SK-N-SH (cell line): ENCODE measurements around the gene PTPRK. TPM values are rescaled to one million over a fixed set of nuclear protein-coding genes. Genes with fewer than 3 reads are reported as not detected.

Experiments
- CTCF ChIA-PET: fragments of 300-600, 350-600 bp; formaldehyde crosslinking; extraction: SDS; loops from one replicate; lab custom pipeline; 2021; lab: Yijun Ruan, JAX
- POLR2A ChIA-PET: fragments of 350-600 bp; sonication (Branson Sonifier 250); formaldehyde crosslinking; extraction: SDS; loops from one replicate; lab custom pipeline; 2020; ENCODE audit warnings: antibody characterized with exemption, inconsistent platforms; lab: Yijun Ruan, JAX
- DNase-seq: peaks from one replicate; pipeline ENCODE4 v3.0.0; 2012
- H2AFZ ChIP-seq: fragments of 200-600 bp; sonication (generic); 2 replicates; pipeline ENCODE4 v1.8.1; 2016; ENCODE audit warnings: antibody characterized with exemption, mild to moderate bottlenecking, low read depth
- H3F3A ChIP-seq: fragments of 200-600 bp; sonication (generic); replicated peaks from 2 replicates; pipeline ENCODE3; 2016; ENCODE audit warnings: antibody characterized with exemption, mild to moderate bottlenecking; ENCODE audit not compliant: insufficient read depth
- H3K27ac ChIP-seq, 2 experiments: fragments of 200-500 bp in 1 of 2; fragments of 200-600 bp in 1 of 2; sonication (Bioruptor generic) in 1 of 2; sonication (generic), shearing (Covaris generic) in 1 of 2; 2 replicates each; pipeline versions ENCODE4 v1.5.1 to v1.6.1; 2014 to 2016; ENCODE audit warnings: low read depth in 2 of 2, inconsistent platforms in 1 of 2, low read length in 1 of 2, mild to moderate bottlenecking in 1 of 2, mixed read lengths in 1 of 2
- H3K27me3 ChIP-seq: fragments of 200-600 bp; sonication (generic), shearing (Covaris generic); 2 replicates; pipeline ENCODE4 v1.6.1; 2016; ENCODE audit warnings: mixed run types; ENCODE audit not compliant: insufficient read depth
- H3K36me3 ChIP-seq, 2 experiments: fragments of 200-500 bp in 1 of 2; fragments of 200-600 bp in 1 of 2; sonication (Bioruptor generic) in 1 of 2; sonication (generic) in 1 of 2; replicated peaks in 1 of 2; 2 replicates each; pipeline versions ENCODE3 to v1.5.1; 2014 to 2016; ENCODE audit warnings: low read length in 1 of 2, mild to moderate bottlenecking in 1 of 2; ENCODE audit not compliant: insufficient read depth in 2 of 2, control insufficient read depth in 1 of 2
- H3K4me1 ChIP-seq, 2 experiments: fragments of 200-500 bp in 1 of 2; fragments of 200-600 bp in 1 of 2; sonication (Bioruptor generic) in 1 of 2; sonication (generic), shearing (Covaris generic) in 1 of 2; 2 replicates each; pipeline versions ENCODE4 v1.5.1 to v1.6.1; 2014 to 2016; ENCODE audit warnings: low read depth in 1 of 2, low read length in 1 of 2, mixed run types in 1 of 2; ENCODE audit not compliant: insufficient read depth in 2 of 2, control insufficient read depth in 1 of 2
- H3K4me2 ChIP-seq: fragments of 200-600 bp; sonication (generic), shearing (Covaris generic); 2 replicates; pipeline ENCODE4 v1.6.1; 2017; ENCODE audit warnings: mixed run types
- H3K4me3 ChIP-seq, 2 experiments: fragments of 200-500 bp in 1 of 2; fragments of 200-600 bp in 1 of 2; sonication (Bioruptor generic) in 1 of 2; sonication (generic), shearing (Covaris generic) in 1 of 2; 2 replicates each; pipeline versions ENCODE4 v1.5.1 to v1.8.1; 2014 to 2016; ENCODE audit warnings: low read depth in 2 of 2, inconsistent platforms in 1 of 2, low read length in 1 of 2, mild to moderate bottlenecking in 1 of 2, mixed read lengths in 1 of 2, moderate library complexity in 1 of 2
- H3K79me2 ChIP-seq: fragments of 200-600 bp; sonication (generic); 2 replicates; pipeline ENCODE4 v1.8.1; 2017; ENCODE audit warnings: mild to moderate bottlenecking; ENCODE audit not compliant: insufficient read depth
- H3K9ac ChIP-seq: fragments of 200-600 bp; sonication (generic); 2 replicates; pipeline ENCODE4 v1.6.1; 2017; ENCODE audit warnings: mixed run types
- H3K9me2 ChIP-seq: fragments of 200-600 bp; sonication (generic); 2 replicates; pipeline ENCODE4 v1.6.1; 2017; ENCODE audit warnings: mixed run types
- H3K9me3 ChIP-seq: fragments of 200-600 bp; sonication (generic); 2 replicates; pipeline ENCODE4 v1.6.1; 2017; ENCODE audit warnings: mixed run types, mild to moderate bottlenecking, moderate library complexity
- H4K20me1 ChIP-seq: fragments of 200-600 bp; sonication (generic); 2 replicates; pipeline ENCODE4 v1.6.1; 2017; ENCODE audit warnings: mild to moderate bottlenecking, mixed run types; ENCODE audit not compliant: insufficient read depth
- CTCF ChIP-seq: fragments of 200-600 bp; sonication (generic); IDR thresholded peaks from 2 replicates; pipeline ENCODE4 v1.6.1; 2017; ENCODE audit warnings: antibody characterized with exemption, mild to moderate bottlenecking, moderate library complexity
- ELF1 ChIP-seq: IDR thresholded peaks from 2 replicates; pipeline ENCODE4 v1.4.0; 2012
- EP300 ChIP-seq, 2 experiments: IDR thresholded peaks; 2 replicates each; pipeline versions ENCODE4 v1.4.0 to v1.6.1; 2012; ENCODE audit warnings: borderline replicate concordance in 1 of 2, low read depth in 1 of 2, low read length in 1 of 2
- EZH2phosphoT487 ChIP-seq: fragments of 200-600 bp; sonication (generic); IDR thresholded peaks from 2 replicates; pipeline ENCODE4 v1.6.1; 2017; ENCODE audit warnings: low read depth, mixed run types, mild to moderate bottlenecking, antibody characterized with exemption, moderate library complexity, borderline replicate concordance
- FOSL2 ChIP-seq: IDR thresholded peaks from 2 replicates; pipeline ENCODE4 v1.4.0; 2012; ENCODE audit warnings: low read depth, mild to moderate bottlenecking, moderate library complexity, borderline replicate concordance
- FOXJ3 ChIP-seq: sonication (generic); formaldehyde crosslinking; IDR thresholded peaks from 2 replicates; pipeline ENCODE4 v1.5.1; 2020; ENCODE audit warnings: mild to moderate bottlenecking, missing genetic modification reagents
- GABPA ChIP-seq: IDR thresholded peaks from 2 replicates; pipeline ENCODE4 v1.4.0; 2012; ENCODE audit warnings: low read depth, mild to moderate bottlenecking
- GATA2 ChIP-seq: sonication (generic); formaldehyde crosslinking; IDR thresholded peaks from 2 replicates; pipeline ENCODE4 v1.5.0; 2020; ENCODE audit warnings: mild to moderate bottlenecking, missing genetic modification reagents
- IRF3 ChIP-seq: fragments of 150-350 bp; IDR thresholded peaks from 2 replicates; pipeline ENCODE4 v1.6.1; 2016; ENCODE audit warnings: mild to moderate bottlenecking, low read depth, low read length
- JUND ChIP-seq: IDR thresholded peaks from 2 replicates; pipeline ENCODE4 v1.4.0; 2012
- MAX ChIP-seq: IDR thresholded peaks from 2 replicates; pipeline ENCODE4 v1.4.0; 2012; ENCODE audit warnings: low read depth
- MEF2A ChIP-seq: IDR thresholded peaks from 2 replicates; pipeline ENCODE4 v1.4.0; 2012; ENCODE audit warnings: low read depth, borderline replicate concordance
- NFIC ChIP-seq: IDR thresholded peaks from 2 replicates; pipeline ENCODE4 v1.4.0; 2012; ENCODE audit warnings: borderline replicate concordance
- NRF1 ChIP-seq: IDR thresholded peaks from 2 replicates; pipeline ENCODE4 v1.6.1; 2012; ENCODE audit warnings: low read depth, mild to moderate bottlenecking, low read length
- PBX3 ChIP-seq: IDR thresholded peaks from 2 replicates; pipeline ENCODE4; 2012
- SMC3 ChIP-seq: IDR thresholded peaks from 2 replicates; pipeline ENCODE4 v1.6.1; 2012; ENCODE audit warnings: low read depth, low read length, improper control_type of control experiment
- TCF12 ChIP-seq: IDR thresholded peaks from 2 replicates; pipeline ENCODE4 v1.4.0; 2012
- YY1 ChIP-seq: IDR thresholded peaks from 2 replicates; pipeline ENCODE4 v1.4.0; 2012; ENCODE audit warnings: low read depth, mild to moderate bottlenecking
- WGBS: methylation state at CpG from one replicate; pipeline ENCODE4 v1.1.6; 2017; ENCODE audit warnings: low lambda C conversion rate; 5-methylcytosine and 5-hydroxymethylcytosine counted together
- polyA plus RNA-seq, 3 experiments: library from polyadenylated mRNA; depleted of rRNA; stranded (reverse); fragments of >200 nt; gene quantifications; 2 replicates each; pipeline ENCODE4 v1.2.3, GENCODE V29; 2012

PTPRK gene
- polyA plus RNA-seq, 1 of the 3 experiments (the other 2 are of a cell fraction) = 9.5 TPM

- TF ChIP-seq MAX (no peak), SMC3 (no peak), GATA2 (no peak), FOSL2 (no peak), NRF1 (no peak), JUND (no peak)
These were observed 45.9 kb downstream of the PTPRK start (continued) for GRCh38 chr6:128474481-128474880.

- Histone ChIP-seq H3K9ac (no peak overlapping the region), H2AFZ (no peak overlapping the region), H3K27ac (no peak overlapping the region), H3K36me3 (no peaks in the 10 kb centered on the region), H3F3A (peaks cover 5% of the 10 kb centered on the region), H3K4me2 (no peak overlapping the region), H4K20me1 (no peaks in the 10 kb centered on the region; the same call in 1 of the 2 replicates), H3K9me2 (no peaks in the 10 kb centered on the region), H3K9me3 (no peaks in the 10 kb centered on the region), H3K27me3 (no peaks in the 10 kb centered on the region), H3K79me2 (peaks cover 46% of the 10 kb centered on the region), H3K4me3 (no peak overlapping the region), H3K4me1 (peaks cover 0 to 21% of the 10 kb centered on the region in 2 experiments; a peak in 3 of 4 replicates)
- 87% methylated on average over 4 of the region's 4 CpGs for WGBS
- DNase-seq = no peak
- TF ChIP-seq GABPA (no peak), MEF2A (no peak)
- ChIA-PET CTCF (no interaction called here), POLR2A (no interaction called here)
These were observed 48.5 kb downstream of the PTPRK start for GRCh38 chr6:128471907-128472306.

GRCh38 chr6:128465368-128466343, 54.7 kb downstream of the PTPRK start:
- ChIA-PET POLR2A (no interaction called here), CTCF (no interaction called here)
- H3K4me3 ChIP-seq = no peak overlapping the region
- no peak overlapping the region for H3K9ac ChIP-seq
- no peaks in the 10 kb centered on the region; the same call in 1 of the 2 replicates for H4K20me1 ChIP-seq
- H3K4me2 ChIP-seq = no peak overlapping the region
- no peaks in the 10 kb centered on the region for H3K9me2 ChIP-seq
- DNase-seq = no peak
- H3K36me3 ChIP-seq = no peaks in the 10 kb centered on the region
- no peak overlapping the region for H2AFZ ChIP-seq
- H3K27ac ChIP-seq = no peak overlapping the region
- 86% methylated on average over 2 of the region's 2 CpGs for WGBS
- H3K79me2 ChIP-seq = peaks cover 38% of the 10 kb centered on the region
- H3K27me3 ChIP-seq = no peaks in the 10 kb centered on the region
- H3F3A ChIP-seq = peaks cover 3% of the 10 kb centered on the region
- H3K9me3 ChIP-seq = no peaks in the 10 kb centered on the region
- H3K4me1 ChIP-seq = peaks cover 0 to 7% of the 10 kb centered on the region in 2 experiments; a peak in 2 of 4 replicates
- no peak for TF ChIP-seq EZH2phosphoT487
- TF ChIP-seq TCF12 = no peak
- TF ChIP-seq GATA2 = no peak
- no peak for TF ChIP-seq EP300 (IDR thresholded peaks at IDR 0.05; ENCODE audit: borderline replicate concordance in 1 of 2, low read depth in 1 of 2, low read length in 1 of 2)
- no peak for TF ChIP-seq SMC3
- no peak for TF ChIP-seq CTCF
- no peak for TF ChIP-seq NFIC
- TF ChIP-seq IRF3 = no peak
- no peak for TF ChIP-seq MEF2A
- no peak for TF ChIP-seq ELF1
- no peak for TF ChIP-seq YY1
- TF ChIP-seq FOXJ3 (CRISPR knock-in tag) = no peak
- TF ChIP-seq PBX3 = no peak
